Heart right ventricle (tissue), 16 donors: ENCODE measurements around the gene DPH1. TPM values are rescaled to one million over a fixed set of nuclear protein-coding genes. Genes with fewer than 3 reads are reported as not detected.
A peak's percentile ranks its signal among the peaks of the same experiment; 100 is the strongest.

Experiments
- ATAC-seq, 8 donors: fragments of 200-7000 bp; cut with Tn5 transposase; one replicate each; pipeline ENCODE4 v1.9.1; 2020; ENCODE audit warnings: mild to moderate bottlenecking in 8 of 8, moderate library complexity in 8 of 8, moderate number of reproducible peaks in 1 of 8
- DNase-seq, 2 donors: peaks; one replicate each; pipeline ENCODE4 v3.0.0-alpha.2; 2020
- H3K27ac ChIP-seq, 10 donors: fragments of 200-600 bp; sonication (generic) in 2 of 10; one replicate each; pipeline versions ENCODE4 v1.5.0 to v1.8.0; 2020 to 2022; ENCODE audit warnings: mild to moderate bottlenecking in 3 of 10
- H3K27me3 ChIP-seq, 7 donors: fragments of 200-600 bp; one replicate each; pipeline ENCODE4 v1.8.0; 2021 to 2022; ENCODE audit warnings: mild to moderate bottlenecking in 2 of 7
- H3K36me3 ChIP-seq, 9 donors: fragments of 200-600 bp; sonication (generic) in 1 of 9; one replicate each; pipeline versions ENCODE4 v1.5.0 to v1.8.0; 2020 to 2022; ENCODE audit warnings: mild to moderate bottlenecking in 2 of 9
- H3K4me1 ChIP-seq, 9 donors: fragments of 200-600 bp; sonication (generic) in 1 of 9; one replicate each; pipeline versions ENCODE4 v1.5.0 to v1.8.0; 2020 to 2022; ENCODE audit warnings: mild to moderate bottlenecking in 4 of 9
- H3K4me3 ChIP-seq, 10 donors: fragments of 200-600 bp; sonication (generic) in 2 of 10; one replicate each; pipeline versions ENCODE4 v1.5.0 to v1.8.0; 2020 to 2022; ENCODE audit warnings: mild to moderate bottlenecking in 7 of 10, moderate library complexity in 2 of 10
- H3K9me3 ChIP-seq, 11 donors: fragments of 200-600 bp in 10 of 11; sonication (generic) in 2 of 11; one replicate each; pipeline versions ENCODE4 v1.5.0 to v1.8.0; 2013 to 2022; ENCODE audit warnings: mild to moderate bottlenecking in 2 of 11, control low read depth in 1 of 11, moderate library complexity in 1 of 11
- WGBS, 2 donors: extraction: QIAGEN DNeasy Blood & Tissue Kit; methylation state at CpG; one replicate each; pipeline ENCODE4 v1.1.7; 2013; ENCODE audit warnings: inconsistent platforms in 1 of 2; 5-methylcytosine and 5-hydroxymethylcytosine counted together
- intact Hi-C, 10 donors: fragments of 100-400 bp; cut with DNase I; formaldehyde crosslinking; loops; one replicate each; pipeline versions ENCODE4 v1.11.1 to v1.14.2; 2022
- polyA plus RNA-seq, 2 donors: library from polyadenylated mRNA; stranded (reverse); fragments of 200-250 nt; gene quantifications; one replicate each; pipeline ENCODE4 v1.2.3, GENCODE V29; 2013
- total RNA-seq, 10 donors: library from RNA; stranded (reverse); fragmentation: NEBNext Ultra II Directional in 3 of 10; extraction: Animal tissue kit (Norgen Biotek cat#: 25700) in 3 of 10; gene quantifications; one replicate each; pipeline versions ENCODE4 v1.2.1 to v1.2.4, GENCODE V29; 2021 to 2023
- TF ChIP-seq, protein P1 (sequence below), 9 donors: fragments of 200-600 bp; sonication (generic) in 2 of 9; IDR thresholded peaks; one replicate each; pipeline versions ENCODE4 v1.5.0 to v1.8.0; 2021 to 2022; ENCODE audit warnings: antibody characterized with exemption in 9 of 9, mild to moderate bottlenecking in 5 of 9, moderate library complexity in 1 of 9
- donor health status: Arrhythmogenic right ventricular cardiomyopathy.
- donor health status: ischemic (EF 13 %, LVEDD 7.1; RV severe dilation, severe dysfunction).
- donor health status: healthy with polysubstance abuse.
- donor health status: DM: no; HTN: yes; CAD: no.
- donor health status: DM: no; HTN: no; CAD: no.
- donor health status: ischemic (EF 25% LVEDD 6.9; RV normal size, moderate dysfunction).
- donor health status: ischemic (EF 25% LVEDD 5.7; RV mildly dilated, moderate dysfunction).
- donor health status: healthy.
- donor health status: DM: yes; HTN: yes; CAD: no.
- donor health status: Ischemic cardiomyopathy.
- donor health status: ischemic (EF 35%, LVEDD 5.7; RV mildly dilated, moderate dysfunction).
- donor health status: nonischemic (EF 11% LVEDD 7.7; RV severe dilation, severe dysfunction).
- donor health status: DM: yes; HTN: yes; CAD: no.
- donor health status: PGD.
- donor health status: ischemic (EF 29% LVEDD 5.4; RV normal size, mild dysfunction).
- donor health status: nonischemic (EF 23%, LVEDD 6.1; RV moderate dilation, normal function).

Gene DPH1
- total and polyA plus RNA-seq, 12 donors: 19.0 to 40.0 (median 25.9) TPM

DNA sequence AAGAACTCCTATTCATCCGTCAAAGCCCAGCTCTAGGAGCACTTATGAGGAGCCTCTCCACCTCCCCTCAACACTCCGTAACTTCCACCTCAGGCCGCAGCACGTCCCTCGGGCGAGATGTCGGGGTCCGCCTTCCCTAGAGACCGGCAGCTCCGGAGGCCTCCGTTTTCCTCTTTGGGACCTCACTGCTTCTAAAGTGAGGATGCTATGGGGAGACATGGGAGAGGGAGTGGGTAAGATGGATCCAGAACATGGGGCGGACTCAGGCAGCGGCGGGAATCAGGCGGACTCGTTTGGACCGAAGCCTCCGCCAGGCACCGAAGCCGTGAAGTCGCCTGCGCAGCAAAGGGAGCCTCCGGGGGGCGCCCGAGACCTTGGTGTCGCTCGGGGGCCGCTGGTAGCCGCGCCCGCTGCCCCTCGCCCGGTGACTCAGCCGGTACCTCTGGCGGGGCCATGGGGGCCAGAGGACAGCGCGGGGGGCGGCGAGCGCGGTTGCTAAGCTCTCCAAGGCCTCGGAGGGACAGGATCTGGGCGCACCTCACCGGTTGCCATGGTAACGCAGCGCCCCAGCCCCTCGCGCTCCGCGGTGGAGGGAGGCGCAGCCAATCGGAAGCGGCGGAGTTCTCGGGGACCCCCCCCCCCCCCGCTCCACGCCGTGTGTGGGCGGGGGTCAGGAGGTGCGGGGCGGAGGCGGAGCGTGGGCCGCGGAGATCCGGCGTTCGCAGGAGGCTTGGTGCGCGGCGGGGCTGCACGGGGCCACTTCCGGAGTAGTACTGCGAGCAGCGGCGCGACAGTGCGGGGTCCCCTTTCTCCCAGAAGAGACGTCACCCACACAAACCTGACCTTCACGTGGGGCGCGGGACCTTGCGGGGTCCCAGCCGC, 23.7 kb downstream of the DPH1 start:
- TF ChIP-seq, protein P1, sequence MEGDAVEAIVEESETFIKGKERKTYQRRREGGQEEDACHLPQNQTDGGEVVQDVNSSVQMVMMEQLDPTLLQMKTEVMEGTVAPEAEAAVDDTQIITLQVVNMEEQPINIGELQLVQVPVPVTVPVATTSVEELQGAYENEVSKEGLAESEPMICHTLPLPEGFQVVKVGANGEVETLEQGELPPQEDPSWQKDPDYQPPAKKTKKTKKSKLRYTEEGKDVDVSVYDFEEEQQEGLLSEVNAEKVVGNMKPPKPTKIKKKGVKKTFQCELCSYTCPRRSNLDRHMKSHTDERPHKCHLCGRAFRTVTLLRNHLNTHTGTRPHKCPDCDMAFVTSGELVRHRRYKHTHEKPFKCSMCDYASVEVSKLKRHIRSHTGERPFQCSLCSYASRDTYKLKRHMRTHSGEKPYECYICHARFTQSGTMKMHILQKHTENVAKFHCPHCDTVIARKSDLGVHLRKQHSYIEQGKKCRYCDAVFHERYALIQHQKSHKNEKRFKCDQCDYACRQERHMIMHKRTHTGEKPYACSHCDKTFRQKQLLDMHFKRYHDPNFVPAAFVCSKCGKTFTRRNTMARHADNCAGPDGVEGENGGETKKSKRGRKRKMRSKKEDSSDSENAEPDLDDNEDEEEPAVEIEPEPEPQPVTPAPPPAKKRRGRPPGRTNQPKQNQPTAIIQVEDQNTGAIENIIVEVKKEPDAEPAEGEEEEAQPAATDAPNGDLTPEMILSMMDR (IDR thresholded peaks at IDR 0.05): peak; percentile 36 to 85 (median 69)
- WGBS, 2 donors: 7 to 8% methylated on average over 80 to 84 of the region's 84 CpGs
- Histone ChIP-seq H3K4me3 (peak overlapping the region; percentile 32 to 83 (median 71)), H3K27ac (peak overlapping the region in 9 of 10 donors; percentile 85 to 97 (median 93)), H3K9me3 (no peaks in the 10 kb centered on the region), H3K4me1 (peaks cover 23 to 67% (median 56%) of the 10 kb centered on the region in 9 donors), H3K36me3 (peaks cover 0 to 21% (median 0%) of the 10 kb centered on the region in 9 donors), H3K27me3 (peaks cover 0 to 81% (median 17%) of the 10 kb centered on the region in 7 donors)
- intact Hi-C loops: loop anchor here in 8 of 10 donors (1.0 to 10.0 kb wide), 7 partner anchors 121 to 341 kb away; no protein-coding TSS in a partner anchor
- DNase-seq: peak; percentile 76 to 80
- ATAC-seq: peak; percentile 2 to 41 (median 12)

DNA sequence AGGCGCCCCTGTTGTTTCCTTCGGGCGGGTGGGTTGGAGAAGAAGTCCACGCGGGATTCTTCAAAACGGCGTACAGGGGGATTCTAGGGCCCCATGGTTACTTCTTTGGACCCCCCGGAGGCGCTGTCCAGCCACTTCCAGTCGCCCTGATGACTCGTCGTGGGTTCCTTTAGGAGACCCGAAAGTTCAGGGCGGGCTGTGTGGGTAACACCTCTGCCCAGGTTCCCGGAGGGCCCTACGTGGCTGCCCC, 24.2 kb downstream of the DPH1 start:
- Histone ChIP-seq H3K27ac (peak overlapping the region in 9 of 10 donors; percentile 85 to 97 (median 93)), H3K27me3 (peaks cover 0 to 80% (median 17%) of the 10 kb centered on the region in 7 donors), H3K36me3 (peaks cover 0 to 26% (median 0%) of the 10 kb centered on the region in 9 donors), H3K4me3 (peak overlapping the region; percentile 32 to 83 (median 71)), H3K4me1 (peaks cover 21 to 67% (median 55%) of the 10 kb centered on the region in 9 donors), H3K9me3 (no peaks in the 10 kb centered on the region)
- intact Hi-C loops: loop anchor here in 8 of 10 donors (1.0 to 10.0 kb wide), 7 partner anchors 121 to 341 kb away; no protein-coding TSS in a partner anchor
- TF ChIP-seq, protein P1 (IDR thresholded peaks at IDR 0.05): no peak
- ATAC-seq: no peak
- no peak for DNase-seq
- WGBS, 2 donors: 7 to 10% methylated on average over 16 of the region's 16 CpGs

DNA sequence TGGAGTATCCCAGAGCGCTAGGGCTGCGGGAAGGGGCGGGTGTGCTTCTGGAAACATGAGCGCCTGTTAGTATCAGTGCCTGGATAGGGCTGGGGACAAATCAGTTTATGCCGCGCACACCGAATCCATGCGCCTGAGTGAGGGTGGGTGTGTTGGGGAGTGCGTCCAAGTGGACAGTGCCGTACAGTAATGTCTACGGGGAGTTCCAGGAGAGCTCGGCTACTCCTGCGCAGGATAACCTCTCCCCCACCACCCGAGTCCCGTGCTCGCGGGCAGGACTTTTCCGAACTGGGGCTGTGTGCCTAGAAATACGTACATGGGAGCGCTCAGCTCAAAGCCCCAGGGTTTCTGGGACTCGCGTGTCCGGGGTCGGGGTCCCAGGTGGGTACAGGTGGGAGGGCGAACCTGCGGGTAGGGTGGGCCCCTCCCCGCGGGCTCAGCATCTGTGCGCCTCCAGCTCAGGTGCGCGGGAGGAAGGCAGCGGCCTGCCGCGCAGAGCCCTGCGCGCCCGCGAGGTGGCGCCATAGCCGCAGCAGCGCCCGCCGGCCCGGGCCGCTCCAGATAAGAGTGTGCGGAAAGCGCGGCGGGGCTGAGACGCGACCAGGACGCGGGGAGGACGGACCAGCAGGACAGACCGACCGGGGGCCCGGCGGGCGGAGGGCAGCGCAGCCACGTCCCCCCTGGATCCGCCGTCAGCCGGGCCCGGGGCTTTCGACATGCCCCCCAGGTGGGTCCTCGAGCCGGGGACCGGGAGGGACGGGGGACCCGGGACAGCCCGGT, 24.7 kb downstream of the DPH1 start, which contains the start of gene HIC1:
Gene HIC1, plus strand, starts transcription at position 592 of the 780 bp plus-strand sequence. CDS start 1,588 bp downstream, outside the sequence.
- peaks cover 0 to 80% (median 17%) of the 10 kb centered on the region in 7 donors for H3K27me3 ChIP-seq

More for the DNA sequence above, 24.7 kb downstream of the DPH1 start, which contains the start of gene HIC1:
- TF ChIP-seq, protein P1 (IDR thresholded peaks at IDR 0.05): peak; percentile 93 to 99 (median 98)
- Histone ChIP-seq H3K9me3 (no peaks in the 10 kb centered on the region), H3K36me3 (peaks cover 0 to 30% (median 0%) of the 10 kb centered on the region in 9 donors), H3K27ac (peak within 1 kb of the TSS; percentile 78 to 97 (median 93)), H3K4me1 (peaks cover 22 to 69% (median 53%) of the 10 kb centered on the region in 9 donors), H3K4me3 (peak within 1 kb of the TSS; percentile 50 to 83 (median 72))
- WGBS, 2 donors: 2 to 3% methylated on average over 71 to 72 of the region's 72 CpGs
- peak; percentile 57 to 71 (median 60) for ATAC-seq
- peak; percentile 79 to 85 for DNase-seq
- intact Hi-C loops: loop anchor here (1.0 to 10.0 kb wide), 11 partner anchors 38 to 340 kb away; no protein-coding TSS in a partner anchor
